GM19455 (cell line): ENCODE measurements around the gene HDHD5.
"Not testable (repeated sequence)": the region's sequence is repeated elsewhere in the genome, so short reads cannot be mapped to it uniquely, and the experiment has no call there.

Experiments
- ATAC-seq: cut with Tn5 transposase; IDR thresholded peaks from one replicate; pipeline ENCODE4 v1.9.1; 2021; ENCODE audit not compliant: unreplicated experiment

The HDHD5 gene

GRCh38 chr22:17157714-17158113 lies 1.4 kb downstream of the HDHD5 start:
- ATAC-seq, result no peak

DNA sequence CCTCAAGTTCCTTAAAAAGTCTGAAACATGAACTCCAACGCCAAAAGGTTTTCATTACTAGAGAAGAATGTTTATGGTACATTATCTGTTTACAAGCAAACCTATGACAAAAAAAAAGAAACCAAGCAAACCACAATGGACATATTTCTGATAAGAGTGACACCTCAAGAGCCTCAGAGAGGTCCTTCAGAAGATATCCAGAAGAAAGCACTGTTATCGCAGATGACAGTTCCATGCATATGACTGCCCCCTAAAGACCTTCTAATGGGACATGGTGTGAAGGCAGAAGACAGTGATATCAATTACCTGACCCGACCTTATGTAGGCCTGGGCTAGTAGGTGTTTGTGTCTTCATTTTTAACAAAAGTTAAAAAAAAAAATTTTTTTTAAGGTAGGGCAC lies 3.1 kb downstream of the HDHD5 start:
- no peak for ATAC-seq

GRCh38 chr22:17152971-17153370 lies 6.1 kb downstream of the HDHD5 start:
- no peak for ATAC-seq

DNA sequence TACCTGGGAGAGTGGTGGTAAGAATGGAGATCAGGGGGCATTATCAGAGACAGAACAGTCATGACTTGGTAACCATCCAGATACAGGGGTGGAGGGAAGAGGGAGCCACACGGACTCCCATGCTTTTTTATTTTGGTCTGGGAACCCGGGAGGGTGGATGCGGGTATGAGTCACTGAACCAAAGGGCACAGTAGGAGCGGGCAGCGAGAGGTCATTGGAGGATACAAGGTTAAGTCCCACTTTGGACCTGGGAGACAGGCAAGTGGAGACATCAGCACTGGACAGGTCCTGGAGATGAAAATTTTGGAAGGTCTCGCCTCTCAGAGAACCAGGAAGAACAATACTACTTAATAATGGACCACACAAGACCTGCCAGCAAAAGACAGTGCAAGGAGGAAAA lies 6.7 kb downstream of the HDHD5 start:
- ATAC-seq, result no peak

DNA sequence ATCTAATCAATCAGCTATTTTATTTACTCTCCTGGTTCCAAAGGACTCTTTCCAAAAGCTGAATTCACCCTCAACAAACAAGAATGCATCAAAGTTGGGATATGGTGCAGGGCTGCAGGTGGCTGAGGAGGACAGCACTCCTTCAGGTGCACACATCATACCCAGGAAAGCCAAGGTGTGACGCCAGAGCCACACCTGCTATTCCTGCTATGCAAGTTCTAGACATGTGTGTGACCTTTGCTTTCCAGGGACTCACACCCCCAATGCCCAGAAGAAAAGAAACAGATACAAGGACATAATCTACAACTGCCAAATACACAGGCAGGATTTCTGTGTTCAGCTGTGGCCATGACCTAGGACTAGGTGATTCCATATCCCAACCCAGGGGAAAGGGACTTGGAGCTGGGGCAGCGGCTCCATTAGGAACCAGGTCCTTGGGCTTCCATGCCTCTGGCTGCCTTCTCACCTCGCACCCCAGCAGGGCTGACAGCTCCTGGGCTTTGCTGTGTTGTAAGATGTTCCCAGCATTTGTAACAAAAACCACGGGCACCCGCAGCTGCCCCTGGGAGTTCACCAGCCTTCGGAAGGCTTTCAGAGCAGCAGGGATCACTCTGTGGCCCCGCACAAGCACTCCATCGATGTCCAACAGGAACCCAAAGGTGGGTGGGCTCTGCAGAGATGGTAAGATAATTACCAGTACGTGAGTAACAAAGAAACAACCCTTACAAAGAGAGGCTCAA lies 9.8 kb downstream of the HDHD5 start:
- no peak for ATAC-seq

DNA sequence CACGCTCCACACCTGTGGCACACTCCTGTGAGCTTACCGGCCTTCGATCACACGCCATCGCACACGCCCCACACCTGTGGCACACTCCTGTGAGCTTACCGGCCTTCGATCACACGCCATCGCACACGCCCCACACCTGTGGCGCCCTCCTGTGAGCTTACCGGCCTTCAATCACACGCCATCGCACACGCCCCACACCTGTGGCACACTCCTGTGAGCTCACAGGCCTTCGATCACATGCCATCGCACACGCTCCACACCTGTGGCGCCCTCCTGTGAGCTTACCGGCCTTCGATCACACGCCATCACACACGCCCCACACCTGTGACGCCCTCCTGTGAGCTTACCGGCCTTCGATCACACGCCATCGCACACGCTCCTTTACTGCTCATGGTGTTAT lies 11.6 kb downstream of the HDHD5 start:
- not testable (repeated sequence) for ATAC-seq

- ATAC-seq, result no peak
These were observed 13.9 kb downstream of the HDHD5 start for GRCh38 chr22:17145021-17145680.

- no peak for ATAC-seq
These were observed 15.3 kb downstream of the HDHD5 start for GRCh38 chr22:17143826-17144225.

- no peak for ATAC-seq
These were observed 16.0 kb downstream of the HDHD5 start for GRCh38 chr22:17143101-17143500.

DNA sequence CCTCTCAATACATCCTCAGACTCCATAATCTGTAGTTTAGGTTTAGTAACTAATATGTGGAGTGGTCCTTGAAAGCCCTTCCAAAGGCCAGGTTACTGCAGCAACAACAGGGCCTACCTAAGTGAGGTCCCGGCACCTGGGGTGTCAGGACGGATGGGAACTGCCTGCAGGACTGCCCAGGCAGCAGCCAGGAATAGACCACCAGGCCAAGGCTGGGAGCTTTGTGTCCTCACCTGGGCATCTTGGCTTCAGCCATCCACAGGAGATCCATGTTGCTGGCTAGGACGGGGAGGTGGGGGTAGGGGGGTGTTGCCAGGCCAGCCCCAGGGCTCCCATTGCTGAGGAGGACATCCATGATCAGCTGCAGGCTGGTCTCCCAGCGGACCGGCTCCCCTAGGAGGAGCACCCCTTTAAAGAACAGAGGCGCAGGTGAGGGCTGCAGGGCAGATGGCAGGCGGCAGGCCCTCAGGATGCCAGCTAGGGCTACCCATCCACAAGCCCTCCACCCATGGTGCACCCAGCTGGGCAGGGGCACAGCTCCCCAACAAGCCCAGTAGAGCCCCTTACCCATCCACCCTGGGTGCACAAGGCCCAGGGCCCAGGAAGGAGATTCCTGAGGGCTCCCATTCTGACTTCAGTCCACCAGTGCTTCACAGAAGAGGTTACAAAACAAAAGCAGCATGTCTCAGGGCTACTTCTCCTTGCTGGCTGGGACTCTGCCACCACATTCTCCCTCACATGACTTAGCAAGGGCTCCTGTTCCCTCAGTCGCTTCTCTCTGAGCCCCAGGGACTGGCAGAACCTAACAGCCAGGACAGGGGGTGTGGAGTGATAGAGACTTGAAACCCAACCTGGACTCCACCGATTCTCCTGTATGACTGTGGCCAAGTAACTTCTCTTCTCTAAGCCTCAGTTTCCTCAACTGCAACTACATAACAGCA lies 18.0 kb downstream of the HDHD5 start:
- no peak for ATAC-seq

DNA sequence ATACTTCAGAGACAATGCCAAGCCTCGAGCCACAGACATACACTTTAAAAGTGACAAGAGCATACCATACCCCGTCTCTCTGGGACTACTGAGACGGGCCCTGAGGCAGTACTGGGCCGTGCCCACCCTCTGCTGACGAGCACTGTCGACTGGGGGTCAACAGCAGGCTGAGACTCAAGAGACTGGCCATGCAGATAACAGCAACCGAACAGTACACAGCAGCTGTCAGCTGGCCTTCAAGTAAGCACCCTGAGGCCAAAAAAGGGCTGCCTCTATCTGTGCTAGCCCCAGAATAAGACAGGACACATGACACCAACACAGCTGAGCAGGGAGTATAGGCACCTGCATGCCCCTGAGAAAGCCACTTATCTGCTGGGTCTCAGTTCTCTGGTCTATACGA lies 19.1 kb downstream of the HDHD5 start:
- ATAC-seq, result no peak

DNA sequence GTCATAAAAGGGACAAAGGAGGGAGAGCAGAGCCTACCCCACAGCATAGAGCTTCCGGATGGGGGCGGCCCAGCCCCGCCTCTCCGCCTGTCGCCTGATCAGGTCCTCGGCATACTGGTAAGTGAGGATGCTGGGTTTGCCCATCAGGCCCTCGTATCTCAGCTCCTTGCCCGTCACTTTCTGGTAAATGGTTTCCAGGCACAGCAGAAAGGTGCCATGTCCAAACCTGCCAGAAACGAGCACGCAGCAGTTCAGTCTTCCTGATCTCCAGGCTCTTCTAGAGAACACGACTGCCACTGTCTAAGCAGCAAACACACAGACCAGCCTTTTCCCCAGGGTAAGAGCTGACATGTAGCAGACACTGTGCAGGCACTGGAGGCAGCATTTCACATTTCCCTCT lies 20.6 kb downstream of the HDHD5 start:
- ATAC-seq, result no peak

DNA sequence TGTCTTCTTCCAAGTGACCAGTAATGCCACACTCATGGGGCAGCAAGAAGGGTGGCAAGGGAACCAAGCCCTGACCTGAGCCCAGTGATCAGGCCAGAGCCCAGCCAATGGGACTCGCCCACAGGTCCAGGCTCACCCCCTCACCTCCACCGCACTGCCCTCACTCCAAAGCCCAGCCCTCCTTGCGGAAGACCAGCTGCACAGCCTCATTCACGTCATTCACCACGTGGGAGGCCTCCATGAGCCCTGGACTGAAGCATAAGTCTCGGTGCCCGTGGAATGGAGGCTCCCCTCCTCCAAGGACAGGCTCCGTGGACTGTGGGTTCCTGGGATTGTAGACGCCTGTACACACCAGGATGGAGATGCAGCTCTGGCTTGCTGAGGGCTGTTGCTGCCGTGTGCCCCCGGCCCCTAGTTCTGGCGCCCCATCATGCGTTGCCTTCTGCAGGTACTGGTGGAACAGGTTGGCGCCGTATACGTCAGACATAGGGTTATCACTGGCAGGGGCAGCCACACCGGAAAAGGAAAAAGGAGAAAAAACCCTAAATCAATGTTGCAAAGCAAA lies 21.1 kb downstream of the HDHD5 start:
- no peak for ATAC-seq

DNA sequence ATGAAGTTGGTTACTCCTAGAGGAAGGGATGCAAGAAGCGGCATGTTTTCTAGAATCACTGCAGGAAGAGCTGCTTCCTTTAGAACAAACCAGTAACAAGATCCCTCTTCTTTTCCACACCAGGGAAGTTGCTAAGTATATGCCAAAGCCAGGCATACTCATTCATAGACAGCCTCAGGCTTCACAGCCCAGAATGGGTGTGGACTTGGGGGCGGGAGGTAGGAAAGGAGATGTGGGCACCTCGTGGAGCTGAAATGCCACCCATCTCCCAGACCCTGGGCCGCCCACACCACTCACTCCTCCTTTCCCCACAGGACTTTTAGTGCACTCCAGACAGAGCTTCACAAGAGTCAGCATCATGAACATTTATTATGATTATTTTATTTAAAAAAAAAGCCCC lies 21.9 kb downstream of the HDHD5 start:
- no peak for ATAC-seq

DNA sequence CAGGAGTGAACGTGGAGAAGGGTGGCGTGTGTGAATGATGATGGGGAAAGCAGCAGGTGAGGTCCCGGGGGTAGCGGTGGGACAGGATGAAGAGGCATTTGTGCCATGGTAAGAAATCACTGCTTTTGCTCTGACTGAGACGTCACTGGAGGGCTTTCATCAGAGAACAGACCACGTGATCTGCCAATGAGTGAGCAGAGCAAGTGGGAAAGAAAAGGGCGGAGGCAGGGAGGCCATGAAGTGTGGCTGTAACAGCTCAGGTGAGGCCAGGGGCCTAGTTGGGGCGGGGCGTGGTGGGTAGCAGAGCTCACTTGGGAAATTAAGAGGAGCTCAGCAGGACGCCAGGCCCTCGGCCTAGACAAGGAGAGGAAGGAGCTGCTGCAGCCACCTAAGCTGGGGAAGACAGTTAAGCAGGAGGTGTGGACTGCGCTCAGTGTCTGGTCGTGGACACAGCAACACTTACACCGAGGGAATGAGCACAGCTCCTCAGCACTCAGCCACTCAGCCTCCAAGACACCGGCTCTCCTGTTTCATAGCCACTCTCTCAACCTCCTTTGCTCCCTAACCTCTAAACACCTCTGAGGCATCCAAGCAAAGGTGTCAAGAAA lies 23.8 kb downstream of the HDHD5 start:
- no peak for ATAC-seq

DNA sequence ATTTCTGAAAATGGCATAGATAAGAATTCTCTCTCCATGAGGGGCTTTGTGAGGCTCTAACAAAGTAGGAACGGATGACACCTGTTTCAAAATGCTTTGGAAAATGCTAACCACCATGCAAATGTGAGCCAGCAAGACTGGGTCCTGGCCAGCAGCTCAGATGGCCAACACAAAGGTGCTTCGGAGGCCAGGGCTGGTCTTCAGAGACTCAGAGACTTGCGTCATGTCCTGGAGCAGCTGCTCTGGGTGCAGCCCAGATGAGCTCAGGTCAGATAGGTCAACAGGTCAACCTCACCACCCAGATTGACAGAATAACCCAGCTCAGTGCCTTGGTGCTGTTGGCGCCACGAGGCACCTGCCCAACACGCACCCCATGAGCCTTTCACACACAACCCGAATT lies 25.9 kb downstream of the HDHD5 start:
- no peak for ATAC-seq

- ATAC-seq, result no peak
These were observed 27.0 kb downstream of the HDHD5 start for GRCh38 chr22:17132112-17132511.

- no peak for ATAC-seq
These were observed 27.4 kb downstream of the HDHD5 start for GRCh38 chr22:17131686-17132085.

DNA sequence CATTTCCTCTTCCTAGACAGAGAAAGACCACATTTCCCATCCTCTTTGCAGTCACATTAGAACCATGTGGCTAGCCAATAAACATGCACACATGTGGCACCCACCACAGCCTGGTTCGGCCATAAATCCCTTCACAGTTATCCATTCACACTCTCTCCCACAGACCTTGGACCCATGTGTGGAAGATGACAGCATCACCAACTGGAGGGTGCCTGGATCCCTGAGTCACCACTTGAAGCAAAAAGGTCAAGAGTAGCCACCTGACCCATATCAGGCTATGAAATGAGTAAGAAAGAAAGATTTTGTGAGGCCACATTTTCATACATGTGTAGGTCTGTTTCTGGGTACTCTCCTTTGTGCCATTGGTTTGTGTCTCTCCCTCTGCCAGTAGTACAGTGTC lies 28.9 kb downstream of the HDHD5 start:
- no peak for ATAC-seq

DNA sequence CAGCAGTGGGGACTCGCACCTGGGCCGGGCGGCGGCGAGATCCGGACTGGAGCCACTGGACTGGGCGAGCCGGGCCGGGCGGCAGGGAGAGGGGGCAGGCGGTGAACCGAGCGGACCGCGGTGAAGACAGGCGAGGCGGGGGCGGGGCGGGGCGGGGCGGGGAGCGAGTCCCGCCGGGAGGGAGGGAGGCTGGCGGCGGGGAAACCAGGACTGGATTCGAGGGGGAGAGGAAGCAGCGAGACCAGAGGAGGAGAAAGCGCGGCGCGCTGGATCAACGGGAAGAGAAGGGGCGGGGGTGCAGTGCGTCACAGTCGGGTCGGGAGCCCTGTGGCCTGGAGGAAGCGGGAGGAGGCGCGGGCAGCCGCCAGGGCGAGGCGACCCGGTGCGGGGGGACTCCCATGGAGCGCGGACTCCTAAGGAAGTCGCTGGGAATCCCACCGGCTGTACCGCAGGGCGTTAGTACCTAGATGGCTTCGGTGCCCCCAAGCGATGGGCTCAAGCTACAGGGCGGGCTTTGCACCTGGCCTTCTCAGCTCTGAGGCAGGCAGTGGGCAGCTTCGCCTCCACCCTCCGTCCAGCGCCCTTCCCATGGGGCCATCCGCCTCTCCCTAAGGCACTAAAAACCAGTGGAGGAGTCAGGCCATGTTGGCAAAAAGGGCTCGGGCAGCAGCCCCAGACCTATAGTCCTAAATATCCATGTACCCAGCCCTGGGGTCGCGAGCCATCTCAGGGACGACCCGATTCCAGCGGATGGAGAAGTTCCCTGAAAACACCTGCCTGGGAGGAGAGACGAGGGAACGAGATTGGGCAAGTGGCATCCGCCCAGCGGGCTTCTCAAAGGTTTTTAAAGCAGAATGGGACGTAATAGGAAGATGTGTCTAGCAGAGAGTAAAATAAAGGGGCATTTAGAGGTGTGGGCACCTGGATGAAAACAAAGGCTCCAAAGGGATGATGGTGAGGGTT lies 37.6 kb downstream of the HDHD5 start, which contains the start of gene TMEM121B:
Gene TMEM121B, minus strand, starts transcription at position 128 of the 963 bp plus-strand sequence. CDS start 233 bp downstream, outside the sequence.
- no peak for ATAC-seq
